ELR (cell line): ENCODE results near the gene ERCC5.

Source experiments
- DNase-seq: peaks from one replicate; pipeline ENCODE4 v3.0.0-alpha.2; 2015; ENCODE audit warnings: low read depth

Gene ERCC5

DNA sequence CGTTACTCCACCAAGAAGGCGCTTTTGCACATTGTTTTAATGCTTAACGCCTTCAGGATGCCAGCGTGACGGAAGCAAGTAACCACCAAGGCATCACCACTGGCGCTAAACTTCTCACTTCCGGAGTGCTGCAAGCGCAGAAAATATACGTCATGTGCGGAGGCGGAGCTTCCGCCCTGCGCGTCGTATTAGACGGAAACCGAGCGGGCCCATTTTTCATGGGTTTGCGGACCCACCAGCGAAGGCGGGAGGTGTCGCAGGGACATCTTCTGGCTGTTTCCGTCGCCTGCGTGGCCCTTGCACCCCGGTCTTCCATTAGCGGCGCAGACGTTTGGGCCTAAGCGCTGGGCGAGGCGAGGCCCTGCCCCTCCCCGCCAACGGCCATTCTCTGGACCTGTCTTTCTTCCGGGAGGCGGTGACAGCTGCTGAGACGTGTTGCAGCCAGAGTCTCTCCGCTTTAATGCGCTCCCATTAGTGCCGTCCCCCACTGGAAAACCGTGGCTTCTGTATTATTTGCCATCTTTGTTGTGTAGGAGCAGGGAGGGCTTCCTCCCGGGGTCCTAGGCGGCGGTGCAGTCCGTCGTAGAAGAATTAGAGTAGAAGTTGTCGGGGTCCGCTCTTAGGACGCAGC, at the start of gene ERCC5:
Gene ERCC5 (plus strand): TSS at position 403 of the 631 bp plus-strand sequence. CDS start 235 bp downstream, outside the sequence.
- DNase-seq = peak; percentile 97

DNA sequence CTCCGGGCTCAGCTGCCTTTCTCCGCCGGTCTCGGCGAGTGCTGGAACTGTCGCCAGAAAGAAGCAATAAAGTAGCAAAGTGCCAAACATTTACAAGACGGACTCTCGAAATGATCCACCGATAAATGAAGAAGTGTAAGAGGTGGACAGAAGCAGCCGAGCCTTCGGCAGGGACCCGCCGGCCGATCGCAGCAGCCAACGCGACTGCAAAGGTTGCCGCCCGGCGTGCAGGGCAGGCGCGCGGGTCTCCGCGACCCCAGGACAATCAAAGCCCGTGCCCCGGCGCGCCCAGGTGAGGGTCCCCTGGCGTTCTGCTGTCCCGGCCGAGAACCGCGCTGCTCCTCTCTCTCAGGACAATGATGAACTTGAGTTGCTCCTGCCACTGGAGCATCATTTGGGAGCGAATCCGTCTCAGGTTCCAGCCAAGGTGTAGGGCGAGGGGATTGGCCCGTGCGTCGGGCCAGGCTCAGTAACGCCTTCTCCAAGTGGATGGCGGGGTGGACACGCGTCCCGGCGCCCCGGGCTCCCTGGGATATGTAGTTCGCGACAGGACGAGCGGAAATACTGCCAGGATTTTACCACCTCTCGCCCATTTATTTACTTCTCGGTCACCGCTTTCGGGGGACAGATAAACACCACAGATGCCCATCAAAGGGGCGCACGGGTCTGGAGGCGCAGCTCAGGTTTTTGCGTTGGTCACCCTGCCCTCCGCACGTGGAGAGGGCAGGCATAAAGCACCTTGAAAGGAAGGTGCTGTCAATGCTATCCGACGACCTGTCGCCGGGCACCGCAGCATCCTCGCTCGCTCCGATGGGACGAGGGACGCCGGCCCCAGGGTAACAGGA, 47.0 kb upstream of the ERCC5 start, which contains the start of the genes BIVM and POGLUT2:
Gene BIVM (plus strand): TSS at position 539 of the 845 bp plus-strand sequence. CDS start 8,149 bp downstream, outside the sequence.
Gene POGLUT2 (minus strand): TSS at position 396 of the 845 bp plus-strand sequence. CDS start 306 bp downstream, at position 90.
- peak; percentile 96 for DNase-seq

DNA sequence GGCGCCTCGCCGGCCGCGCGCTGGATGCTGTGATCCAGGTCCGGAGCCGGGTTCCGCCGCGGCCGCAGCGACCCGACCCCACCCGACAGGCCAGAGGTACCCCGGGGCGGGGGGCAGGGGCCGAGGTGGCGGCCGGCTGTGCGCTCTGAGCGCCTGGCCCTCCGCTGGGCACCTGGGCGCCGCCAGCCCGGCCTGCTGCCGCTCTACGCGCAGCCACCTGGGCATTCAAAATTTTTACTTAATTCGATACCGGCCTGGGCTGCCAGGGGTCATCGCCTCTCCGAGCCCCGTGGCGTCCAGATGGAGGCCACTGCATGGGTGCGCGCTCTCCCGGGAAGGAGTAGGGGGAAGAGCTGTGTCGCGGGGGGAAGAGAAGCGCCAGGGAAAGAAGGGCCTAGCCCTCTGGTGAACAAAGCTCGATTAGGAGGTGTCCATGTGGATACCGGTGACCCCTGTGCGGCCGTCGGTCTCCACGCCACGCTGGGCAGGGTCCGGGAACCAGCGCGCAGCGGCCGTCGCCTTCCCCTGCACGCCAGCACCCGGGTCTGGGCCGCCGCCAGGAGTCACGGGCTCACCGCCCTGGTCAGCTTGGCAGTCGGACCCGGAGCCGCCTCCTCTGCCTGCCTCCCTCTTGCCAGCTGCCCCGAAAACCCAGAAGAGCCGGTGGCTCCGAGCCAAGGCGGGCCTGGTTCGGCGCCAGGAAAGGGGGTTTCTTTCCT, 46.2 kb upstream of the ERCC5 start:
- DNase-seq = peak; percentile 51

DNA sequence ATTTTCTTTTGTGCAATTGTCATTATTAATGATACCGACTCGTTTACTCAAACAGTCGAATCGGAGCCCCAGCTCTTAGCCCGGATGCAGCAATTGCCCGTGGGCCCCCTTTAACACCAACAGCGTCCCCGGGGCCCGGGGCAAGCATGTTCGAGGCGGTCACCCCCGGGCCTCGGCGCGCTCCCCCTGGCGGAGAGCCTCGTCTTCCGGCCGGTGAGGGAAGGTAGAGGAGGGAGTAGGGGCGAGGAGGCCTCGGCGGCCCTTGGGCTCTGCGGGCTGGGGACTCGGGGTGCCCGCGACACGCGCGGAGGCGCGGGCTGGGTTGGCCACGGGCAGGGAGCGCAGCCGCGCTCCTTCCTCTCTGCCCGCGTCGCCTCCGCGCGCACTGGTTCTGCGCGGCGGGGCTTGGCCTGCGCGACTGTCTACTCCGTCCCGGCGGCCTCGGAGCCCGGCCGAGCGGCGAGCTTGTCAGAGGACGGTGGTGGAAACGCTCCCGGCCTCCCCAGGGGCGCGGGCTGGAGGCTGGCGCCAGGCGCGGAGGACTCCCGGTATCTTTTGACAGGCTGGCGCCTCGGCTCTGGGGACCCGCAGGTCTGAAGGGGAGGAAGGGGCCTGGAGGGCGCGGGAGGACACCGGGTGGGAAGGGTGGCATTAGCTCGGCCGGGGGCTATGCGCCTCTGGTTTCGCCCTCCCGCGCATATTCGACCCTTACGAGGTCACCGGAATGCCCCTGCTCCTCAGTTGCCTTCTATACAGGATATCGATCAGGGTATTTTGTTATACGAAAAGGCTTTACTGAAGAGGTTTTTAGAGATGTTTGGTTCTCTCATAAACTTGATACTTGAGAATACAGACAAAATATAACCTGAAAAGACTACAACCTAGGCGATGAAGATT, 45.4 kb upstream of the ERCC5 start:
- DNase-seq = peak; percentile 85

DNA sequence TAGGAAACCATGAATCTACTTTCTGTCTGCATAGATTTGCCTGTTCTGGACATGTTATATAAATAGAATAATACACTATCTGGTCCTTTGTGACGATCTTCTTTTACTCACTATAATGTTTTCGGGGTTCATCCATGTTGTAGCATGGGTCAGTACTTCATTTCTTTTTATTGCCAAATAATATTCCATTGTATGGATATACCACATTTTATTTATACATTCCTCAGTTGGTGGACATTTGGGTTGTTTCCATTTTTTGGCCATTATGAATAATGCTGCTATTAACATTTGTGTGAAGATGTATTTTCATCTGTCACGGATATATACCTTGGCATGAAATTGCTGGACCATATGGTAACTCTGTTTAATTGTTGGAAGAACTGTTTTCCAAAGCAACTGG, 40.2 kb upstream of the ERCC5 start:
- DNase-seq = no peak

DNA sequence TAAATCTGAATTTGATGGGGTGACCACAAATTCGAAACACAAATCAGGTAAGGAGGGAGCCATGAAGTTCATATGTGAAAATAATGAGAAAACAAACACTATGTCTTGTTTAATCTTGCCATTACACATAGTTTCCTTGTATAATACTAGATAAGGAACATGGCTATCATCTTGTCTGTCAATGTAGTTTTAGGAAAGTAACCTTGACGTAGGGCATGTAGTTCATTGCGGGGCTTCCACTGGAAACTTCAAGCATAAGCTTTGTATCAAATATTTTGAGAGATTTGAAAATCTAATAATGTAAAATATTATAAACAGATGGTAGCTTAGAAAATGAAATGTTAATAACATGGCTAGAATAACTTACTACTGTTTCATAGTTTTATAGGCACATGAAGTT, 38.1 kb upstream of the ERCC5 start:
- DNase-seq = no peak

DNA sequence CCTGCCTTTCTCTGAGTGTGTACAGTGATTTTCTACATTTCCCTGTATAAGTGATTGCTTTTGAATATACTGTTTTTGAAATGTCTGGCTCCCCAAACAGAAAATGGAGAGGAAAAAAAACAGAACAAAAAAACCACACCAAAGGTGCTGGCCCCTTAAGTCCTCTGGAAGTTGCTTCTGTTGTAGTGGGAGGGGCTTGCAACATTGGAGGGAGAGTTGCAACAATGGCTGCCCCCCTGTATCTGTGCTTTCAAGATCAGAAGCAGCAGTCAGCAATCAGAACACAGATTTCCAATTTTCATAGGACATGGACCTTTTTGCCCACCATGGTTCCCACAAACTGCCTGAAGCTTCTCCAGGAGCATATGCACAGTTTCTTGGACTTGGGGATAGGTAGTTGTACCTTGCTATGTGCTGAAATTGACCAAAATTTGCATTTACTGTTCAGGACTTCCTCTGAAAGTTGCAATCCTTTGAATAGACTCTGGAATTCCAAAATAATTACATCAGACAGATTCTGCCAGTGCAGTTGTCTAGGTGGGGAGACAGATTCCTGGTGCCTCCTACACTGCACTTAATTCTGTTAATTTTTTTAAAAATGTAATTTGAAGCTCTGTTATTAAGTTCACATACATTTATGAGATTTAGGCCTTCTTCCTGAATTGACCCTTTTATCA, 33.1 kb upstream of the ERCC5 start:
- DNase-seq = peak; percentile 42

DNA sequence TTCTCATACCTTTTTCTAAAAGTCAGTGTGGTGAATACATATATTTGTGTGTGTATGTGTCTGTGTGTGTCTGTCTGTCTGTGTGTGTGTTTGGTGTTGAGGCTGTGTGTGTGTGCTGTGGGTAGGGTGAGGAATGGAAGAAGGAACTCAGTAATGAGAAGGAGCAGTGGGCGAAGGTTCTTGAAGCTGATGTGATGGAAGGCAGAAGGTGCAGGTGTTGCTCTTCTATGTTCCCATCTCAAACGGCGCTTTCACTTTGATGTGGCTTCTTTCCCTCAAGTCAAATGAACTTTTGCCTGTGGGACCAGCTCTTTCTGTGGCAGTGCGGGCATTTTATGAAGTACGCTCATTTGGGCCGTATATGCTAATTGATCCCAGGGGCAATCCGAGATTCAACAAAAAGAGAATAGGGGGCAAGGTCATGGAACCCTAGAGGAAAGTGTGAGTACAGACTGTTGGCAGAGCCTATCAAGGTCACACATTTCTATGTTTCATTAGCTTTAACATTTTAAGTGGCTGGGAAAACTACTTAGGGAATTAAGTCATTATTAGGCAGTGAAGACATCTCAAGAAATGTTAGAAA, 31.7 kb upstream of the ERCC5 start:
- no peak for DNase-seq

DNA sequence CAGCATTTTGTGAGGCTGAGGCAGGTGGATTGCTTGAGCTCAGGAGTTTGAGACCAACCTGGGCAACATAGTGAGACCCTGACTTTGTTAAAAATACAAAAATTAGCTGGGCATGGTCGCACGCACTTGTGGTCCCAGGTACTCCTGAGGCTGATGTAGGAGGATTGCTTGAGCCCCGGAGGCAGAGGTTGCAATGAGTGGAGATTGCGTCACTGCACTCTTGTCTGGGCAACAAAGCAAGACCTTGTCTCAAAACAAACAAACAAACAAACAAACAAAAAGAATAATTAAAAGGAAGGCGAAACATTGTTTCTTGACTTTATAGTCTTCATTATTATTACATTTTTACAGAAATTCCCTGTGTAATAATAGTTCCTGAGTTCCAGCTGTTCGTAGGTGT, 31.0 kb upstream of the ERCC5 start:
- DNase-seq = no peak

DNA sequence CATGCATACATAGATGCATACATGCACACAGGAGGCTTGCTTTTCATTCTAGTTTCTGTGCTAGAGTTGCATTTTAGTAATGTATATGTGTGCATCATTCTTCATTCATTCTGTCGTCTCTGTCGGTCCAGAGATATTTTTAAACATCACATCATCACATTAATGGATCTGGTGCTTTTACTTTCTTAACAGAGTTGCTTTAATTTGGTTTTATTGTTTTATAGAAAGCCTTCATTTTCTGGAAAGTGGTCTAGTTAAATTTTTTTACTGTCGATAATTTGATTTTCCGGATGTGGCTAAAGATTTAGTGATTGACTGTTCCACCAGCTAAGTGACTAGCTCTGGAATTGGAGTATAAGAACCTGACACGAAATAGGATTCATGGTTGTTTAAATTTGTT, 30.0 kb upstream of the ERCC5 start:
- DNase-seq = no peak

DNA sequence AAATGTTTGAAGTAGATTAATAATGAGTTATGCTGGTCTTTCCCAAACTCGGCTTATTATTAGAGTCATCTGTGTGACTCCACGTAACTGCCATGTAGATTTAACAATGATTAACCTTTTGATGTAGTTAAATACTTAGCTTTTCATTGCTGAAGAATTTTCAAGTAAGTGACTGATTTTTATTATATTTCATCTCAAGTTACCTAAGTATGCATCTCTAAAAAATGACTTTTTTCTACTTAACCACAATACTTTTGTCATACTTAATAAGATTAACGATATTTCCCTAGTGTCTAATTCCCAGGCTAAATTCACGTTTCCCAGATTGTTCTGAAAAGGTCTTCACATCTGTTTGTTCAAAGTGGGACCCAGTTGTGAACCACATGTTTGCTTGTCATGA, 29.1 kb upstream of the ERCC5 start:
- DNase-seq = no peak

DNA sequence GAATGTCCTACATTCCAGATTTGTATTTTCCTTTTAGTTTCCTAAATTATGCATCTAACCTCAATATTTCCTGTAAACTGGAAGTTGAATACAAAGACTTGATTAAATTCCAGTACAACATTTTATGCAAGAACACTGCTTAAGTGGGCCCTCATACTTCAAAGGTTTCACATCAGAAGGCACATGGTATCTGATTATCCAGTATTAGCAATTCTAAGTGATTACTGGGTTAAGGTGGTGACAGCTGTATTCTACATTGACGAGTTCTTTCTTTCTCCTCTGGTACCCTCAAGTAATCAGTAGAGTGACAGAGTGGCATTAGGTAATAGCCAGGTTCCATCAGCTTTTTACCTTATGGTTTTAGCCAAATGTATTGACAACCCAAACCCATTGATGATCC, 28.6 kb upstream of the ERCC5 start:
- DNase-seq = no peak

DNA sequence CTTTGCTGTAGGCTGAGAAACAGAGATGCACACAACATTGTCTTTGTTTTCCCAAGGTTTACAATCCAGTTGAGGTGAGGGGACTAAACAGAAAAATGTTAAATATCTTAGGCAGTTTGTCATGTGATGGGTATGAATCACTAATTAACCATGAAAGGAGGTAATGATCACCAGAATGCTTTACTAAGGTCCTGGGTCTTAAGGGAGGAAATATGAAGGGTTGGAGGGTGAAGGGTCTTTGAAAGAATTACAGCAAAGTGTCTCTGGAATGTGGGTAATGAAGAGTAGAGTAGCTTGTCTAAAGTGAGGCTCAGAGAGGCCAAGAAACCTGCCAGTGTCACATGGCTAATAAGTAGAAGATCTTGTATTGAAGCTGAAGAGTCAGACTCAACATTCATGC, 27.9 kb upstream of the ERCC5 start:
- DNase-seq = peak; percentile 35

DNA sequence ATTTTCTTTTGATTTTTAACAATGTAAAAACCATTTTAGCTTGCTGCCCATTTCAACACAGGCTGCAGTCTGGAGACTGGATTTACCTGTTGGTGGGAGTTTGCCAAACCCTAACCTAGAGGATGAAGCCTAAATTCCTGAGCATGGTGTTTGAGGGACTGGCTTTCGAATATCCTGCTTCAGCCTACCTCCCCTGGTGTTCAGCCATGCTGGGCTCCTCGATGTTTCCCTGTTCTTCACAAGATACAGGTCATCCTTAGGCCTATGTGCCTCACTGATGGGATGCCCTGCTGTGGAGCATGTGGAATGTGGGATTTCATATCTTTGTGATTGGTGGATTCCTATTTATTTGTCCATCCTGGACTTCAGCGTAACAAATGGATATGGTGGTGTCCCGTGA, 20.4 kb upstream of the ERCC5 start:
- DNase-seq = no peak

DNA sequence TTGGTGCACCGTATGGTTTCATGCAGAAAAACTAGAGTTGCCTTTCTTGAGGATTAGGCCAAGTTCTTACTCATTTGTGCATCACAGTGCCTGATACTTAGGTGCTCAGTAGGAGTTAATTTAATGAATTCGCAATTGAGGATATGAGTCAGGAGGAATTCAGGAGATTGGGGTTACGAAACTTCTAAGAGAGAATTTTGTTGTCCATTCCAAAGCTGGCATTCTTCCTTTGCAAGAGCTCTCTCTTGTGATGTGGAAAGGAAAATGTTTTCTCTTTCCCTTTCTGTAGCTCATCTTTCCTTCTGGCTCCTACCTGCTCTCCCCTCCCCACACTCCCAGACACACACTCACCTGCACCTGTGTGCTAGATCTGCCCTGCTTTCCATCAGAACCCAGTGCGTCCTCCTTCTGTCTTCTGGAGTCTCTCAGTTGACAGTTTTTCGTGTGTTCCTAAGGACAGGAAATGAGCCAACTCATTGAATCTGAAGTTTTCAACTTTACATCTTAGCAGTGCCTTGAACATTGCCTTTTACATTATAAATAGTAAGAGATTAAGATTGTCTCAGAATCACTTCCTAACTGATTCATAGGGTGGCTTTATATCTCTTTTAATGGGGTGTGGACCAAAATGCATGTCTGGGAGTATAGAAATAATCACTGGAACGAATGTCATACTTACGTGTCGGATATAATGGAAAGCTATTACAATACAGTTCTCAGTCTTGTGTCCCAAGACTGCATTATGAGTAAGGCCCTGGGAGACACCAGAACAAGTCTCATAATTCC, 19.7 kb upstream of the ERCC5 start:
- peak; percentile 95 for DNase-seq

DNA sequence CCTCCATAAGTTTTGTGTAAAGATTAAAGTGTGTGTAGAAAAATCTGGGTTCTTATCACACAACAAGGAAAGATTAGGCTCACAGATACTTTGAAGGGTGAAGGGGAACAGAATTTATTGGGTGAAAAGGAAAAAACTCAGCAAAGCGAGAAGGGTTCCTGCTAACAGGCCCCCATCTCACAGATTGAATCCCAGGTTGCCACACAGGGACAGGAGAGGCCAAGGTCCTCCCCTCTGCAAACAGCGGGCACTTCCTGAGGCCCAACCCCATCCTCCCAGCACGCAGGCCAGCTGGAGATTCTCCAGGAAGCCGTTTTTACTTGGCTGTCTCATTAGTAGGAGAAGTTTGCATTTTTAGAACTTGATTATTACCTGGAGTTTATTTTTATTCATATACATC, 15.2 kb upstream of the ERCC5 start:
- no peak for DNase-seq

DNA sequence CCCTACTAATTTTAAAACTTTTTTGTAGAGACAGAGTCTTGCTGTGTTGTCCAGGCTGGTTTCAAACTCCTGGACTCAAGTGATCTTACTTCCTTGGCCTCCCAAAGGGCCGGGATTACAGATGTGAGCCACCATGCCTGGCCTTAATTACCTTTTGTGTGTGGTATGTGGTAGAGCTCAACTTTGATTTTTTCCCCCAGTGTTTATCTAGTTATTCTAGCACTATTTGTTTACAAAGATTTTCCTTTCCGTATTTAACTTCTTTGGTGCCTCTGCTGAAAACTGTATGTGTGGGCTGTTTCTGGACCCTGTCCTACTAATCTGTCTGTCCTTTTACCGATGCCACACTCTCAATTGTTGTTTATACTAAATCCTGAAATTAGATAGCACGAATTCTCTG, 9.4 kb upstream of the ERCC5 start:
- DNase-seq = no peak

DNA sequence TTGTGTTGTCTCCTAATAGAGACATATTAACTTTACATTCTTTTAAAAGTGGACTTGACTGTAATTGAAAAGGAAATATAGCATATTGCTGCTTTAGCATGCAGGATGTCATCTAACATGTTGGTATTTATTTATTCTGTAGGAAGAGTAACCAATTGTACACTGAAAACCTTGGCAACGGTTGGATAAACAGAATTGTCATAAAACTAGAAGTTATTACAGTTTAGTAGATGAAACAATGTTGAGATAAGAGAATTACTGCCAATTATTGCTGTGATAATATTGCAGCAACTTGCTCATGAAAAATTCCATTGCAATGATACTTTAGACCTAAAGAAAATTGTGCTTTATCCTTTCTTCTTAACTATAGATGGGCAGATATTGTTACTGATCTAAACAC, 7.6 kb upstream of the ERCC5 start:
- DNase-seq = no peak

DNA sequence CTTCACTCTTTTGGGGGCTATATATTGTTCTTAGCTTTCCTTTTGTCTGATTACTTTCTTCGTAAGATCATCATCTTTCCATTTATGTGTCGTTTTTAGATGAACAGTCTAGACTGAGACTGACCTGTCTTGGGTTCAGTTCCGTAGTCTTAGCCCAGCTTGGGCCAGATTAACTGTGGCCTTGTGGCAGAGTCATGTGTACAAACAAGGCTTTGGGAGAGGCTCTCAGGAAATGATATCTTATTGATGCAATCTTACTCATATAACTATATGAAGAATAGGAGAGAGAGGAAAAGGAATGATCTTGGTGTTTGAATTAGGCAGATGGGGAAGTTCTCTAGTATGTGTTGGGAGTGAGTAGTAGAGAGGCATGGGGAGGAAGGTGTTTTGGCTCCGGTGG, 6.8 kb upstream of the ERCC5 start:
- no peak for DNase-seq

DNA sequence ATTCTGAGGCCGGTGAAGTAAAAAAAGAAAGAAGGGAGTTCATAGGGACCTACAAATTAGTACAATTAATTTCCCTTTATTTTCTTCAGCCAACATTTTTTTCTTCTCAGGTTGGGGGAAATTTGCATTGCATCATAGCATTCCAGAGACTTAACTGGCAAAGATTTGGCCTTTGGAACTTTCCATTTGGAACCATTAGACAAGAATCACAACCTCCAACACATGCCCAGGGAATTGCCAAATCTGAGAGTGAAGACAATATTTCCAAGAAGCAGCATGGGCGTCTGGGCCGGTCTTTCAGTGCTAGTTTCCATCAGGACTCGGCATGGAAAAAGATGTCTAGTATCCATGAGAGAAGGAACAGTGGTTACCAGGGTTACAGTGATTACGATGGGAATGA, 6.4 kb upstream of the ERCC5 start:
- DNase-seq = no peak
